HG03354 (cell line): ENCODE measurements around the gene NAV2.

Experiments used
- ATAC-seq: cut with Tn5 transposase; IDR thresholded peaks from one replicate; pipeline ENCODE4 v1.9.1; 2021; ENCODE audit warnings: mild to moderate bottlenecking; ENCODE audit not compliant: unreplicated experiment, poor library complexity, severe bottlenecking

Gene NAV2

DNA sequence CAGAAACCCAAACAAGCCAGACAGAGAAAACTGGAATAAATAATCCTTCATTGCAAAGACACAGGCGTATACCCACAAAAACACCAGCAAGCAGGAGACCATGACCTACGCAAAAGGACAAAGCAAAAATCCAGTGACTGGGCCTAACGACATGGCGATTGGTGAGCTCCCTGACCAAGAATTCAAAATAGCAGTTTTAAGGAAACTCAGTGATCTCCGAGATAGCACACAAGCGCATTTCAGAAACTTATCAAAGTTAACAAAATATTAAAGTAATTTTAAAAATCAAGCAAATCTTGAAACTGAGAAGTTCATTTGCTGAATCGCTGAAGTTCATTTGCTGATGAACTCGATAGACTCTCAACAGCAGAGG, 420.0 kb downstream of the NAV2 start:
- no peak for ATAC-seq

DNA sequence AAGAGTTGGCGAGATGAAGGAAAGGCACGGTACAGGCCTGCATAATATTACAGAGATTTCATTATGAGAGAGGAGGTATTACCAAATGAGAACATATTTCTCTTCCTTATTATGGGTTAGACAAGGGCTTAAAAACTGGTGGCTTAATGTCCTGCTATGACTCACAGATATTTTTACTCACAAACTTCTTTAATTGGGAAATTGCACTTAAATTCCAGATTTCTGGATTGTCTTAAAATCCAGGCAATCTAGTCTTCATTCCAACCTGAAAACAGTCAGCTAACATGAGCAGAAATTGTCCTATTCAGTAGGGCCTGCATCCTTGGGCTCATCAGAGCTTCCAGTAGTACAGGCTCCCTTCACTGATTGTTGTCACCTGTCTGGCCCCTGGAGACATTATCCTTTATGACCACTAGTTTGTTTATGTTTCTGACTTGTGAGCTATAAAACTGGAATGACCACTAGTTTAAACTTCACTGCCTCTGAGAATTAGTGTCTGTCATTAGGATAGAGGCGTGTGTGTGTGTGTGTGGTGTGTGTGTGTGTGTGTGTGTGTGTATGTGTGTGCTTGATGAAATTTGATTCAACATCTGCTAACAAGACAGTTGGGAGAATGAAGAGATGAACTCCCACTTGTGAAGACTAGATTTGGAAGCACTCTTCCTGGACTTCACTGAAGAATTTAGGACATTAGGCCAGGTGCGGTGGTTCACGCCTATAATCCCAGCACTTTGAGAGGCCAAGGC, 422.5 kb downstream of the NAV2 start:
- ATAC-seq: no peak

DNA sequence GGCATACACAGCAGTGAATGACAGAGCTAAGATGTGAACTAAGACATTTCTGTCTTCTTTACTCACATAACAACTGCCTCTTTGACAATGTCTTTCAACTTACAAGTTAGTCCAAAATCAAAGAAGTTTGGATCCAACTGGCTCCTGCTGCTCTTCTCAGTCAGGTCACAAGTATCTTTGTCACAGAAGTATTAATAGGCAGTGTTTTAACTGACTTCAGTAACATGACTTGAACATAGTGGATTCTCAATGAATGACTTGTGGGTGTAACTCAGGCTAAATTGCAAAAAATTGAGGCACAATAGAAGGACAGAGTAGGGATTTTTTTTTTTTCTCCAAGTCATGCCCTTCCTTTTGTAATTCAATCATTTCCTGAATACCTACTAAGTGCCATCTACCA, 425.0 kb downstream of the NAV2 start:
- no peak for ATAC-seq

DNA sequence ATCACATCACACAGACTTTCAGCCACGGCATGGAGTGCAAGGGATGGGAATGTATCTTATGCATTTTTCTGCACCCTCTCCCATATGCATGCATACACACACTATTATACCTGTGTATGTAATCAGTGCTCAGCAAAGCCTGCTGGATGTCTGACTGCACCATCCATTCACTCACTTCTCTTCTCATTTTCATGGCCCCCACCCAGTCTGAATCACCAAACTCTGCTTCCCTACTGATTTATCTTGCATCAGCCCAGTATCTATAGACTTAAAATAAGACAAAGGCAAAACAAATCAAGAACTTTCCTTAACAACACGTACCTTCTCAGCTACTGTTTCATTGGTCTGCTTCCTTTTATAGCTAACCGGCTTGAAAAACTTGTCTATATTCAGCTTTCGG, 426.1 kb downstream of the NAV2 start:
- ATAC-seq: no peak

DNA sequence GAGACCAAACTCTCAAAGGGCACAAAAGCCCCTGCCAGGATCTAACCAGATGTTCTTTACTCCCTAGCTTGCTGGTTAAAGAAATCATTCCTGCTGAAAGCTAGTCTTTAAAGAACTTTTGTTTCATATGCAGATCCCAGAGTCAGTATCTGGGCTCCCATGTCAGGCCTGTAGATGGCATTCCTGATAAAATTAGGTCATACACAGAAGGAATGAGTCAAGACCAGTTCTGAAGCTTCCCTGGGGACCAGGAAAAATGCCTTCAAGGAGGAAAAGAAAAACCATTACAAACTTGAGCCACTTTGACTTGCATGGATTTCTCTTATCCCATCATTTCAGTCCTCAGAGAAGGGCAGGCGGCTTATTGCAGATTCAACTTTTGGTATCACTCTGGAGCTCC, 441.7 kb downstream of the NAV2 start:
- ATAC-seq: no peak

DNA sequence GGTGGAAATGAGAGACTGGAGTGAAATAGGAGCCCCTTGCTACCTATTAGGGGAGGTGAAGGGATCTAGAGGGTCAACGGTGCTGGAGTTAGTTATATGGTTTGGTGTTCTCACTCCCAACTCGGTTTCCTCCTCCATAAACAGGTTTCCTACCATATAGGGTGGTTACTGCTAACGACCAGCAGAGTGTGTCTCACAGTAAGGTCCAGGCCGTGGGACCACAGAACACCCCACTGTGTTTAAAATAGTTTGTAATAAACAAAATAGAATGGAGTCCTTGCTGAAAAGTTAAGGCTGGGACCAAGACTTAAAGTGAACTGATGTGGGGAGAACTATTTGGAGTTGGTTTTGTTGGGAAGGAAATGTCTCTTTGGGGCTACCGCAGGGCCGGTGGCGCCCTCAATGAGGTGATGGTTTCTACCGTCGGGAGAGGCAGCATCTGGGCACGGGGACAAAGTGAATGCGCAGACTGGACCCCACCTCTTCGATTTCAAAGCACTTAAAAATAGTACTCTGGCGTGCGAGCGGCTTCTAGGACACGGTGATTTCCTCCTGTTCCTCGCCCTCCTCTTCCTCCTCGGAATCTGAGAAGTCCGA, 443.1 kb downstream of the NAV2 start:
- ATAC-seq: no peak

DNA sequence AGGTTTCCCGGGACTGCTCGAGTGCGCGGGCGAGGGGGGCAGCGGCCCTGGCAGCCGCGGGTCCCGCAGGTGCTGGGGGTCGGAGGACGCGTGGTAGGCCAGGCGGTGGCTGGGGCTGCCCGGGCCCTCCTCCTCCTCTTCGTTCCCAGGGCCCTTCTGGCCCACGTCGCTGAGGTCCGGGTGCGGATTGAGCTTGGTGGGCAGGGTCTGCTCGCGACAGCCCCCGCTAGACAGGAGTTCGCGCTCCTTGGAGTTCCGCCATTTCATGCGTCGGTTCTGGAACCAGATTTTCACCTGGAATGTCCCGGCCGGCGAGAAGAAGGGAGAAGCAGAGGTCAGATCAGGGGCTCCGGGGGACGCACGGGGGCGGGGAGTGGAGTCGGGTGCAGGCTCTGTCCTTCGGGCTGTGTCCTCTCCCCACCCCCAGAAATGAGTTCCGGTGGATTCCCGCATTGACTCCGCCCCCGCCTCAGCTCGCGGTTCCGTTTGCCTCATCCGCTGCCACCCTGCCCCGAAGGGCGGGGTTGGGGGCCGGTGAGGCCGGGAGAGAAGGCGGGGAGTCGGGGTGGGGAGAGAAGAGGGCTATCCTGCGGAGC, 443.7 kb downstream of the NAV2 start:
- ATAC-seq: no peak

DNA sequence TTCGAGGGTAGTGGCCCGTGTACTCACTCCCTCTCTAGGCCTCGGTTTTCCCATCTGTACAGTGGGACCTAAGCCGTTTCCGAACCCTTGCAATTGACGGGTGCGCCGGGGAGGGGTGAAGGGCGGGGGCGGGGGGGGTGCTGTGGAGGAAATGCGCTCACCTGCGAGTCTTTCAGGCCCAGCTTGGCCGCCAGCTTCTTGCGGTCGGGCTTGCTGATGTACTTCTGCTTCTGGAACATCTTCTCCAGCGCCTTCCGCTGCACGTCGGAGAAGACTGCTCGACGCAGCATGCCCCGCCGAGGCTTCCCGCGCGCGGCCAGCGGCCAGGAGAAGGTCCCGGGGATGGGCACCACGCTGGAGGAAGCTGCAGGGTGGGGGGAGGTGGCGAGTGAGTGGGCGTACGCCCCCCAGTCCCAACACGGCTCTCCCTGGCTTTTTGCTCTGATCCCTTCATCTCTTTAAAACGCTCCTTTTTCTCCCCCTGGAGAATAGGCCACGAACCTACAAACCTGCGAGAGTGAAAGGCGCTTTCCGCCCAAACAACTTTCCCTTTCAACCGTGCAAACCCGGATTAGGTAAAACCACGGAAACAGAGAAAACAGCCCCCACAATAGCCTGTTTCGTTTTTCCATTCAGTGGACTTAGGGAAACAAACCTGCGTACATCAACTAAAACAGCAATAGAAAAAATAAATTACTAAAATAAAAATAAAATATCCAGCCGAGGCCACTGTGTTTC, 444.4 kb downstream of the NAV2 start:
- ATAC-seq: no peak

DNA sequence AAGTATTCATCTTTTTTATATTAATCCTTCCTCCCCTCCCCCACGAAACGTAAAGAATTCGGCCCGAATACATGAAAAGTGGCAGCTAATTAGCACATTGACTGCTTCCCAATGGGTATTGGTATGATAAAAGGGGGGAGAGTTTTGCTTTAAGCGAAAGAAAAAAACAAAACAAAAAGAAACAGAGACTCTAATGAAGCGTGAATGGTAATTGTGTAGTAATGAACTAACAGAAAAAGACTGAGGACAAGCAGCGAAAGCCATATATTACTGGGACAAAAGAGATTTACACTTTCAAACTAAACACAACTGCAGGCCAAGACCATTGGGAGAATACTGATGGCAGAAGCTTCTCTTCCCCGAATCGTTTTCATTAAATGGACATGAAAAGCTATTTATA, 445.1 kb downstream of the NAV2 start:
- no peak for ATAC-seq

DNA sequence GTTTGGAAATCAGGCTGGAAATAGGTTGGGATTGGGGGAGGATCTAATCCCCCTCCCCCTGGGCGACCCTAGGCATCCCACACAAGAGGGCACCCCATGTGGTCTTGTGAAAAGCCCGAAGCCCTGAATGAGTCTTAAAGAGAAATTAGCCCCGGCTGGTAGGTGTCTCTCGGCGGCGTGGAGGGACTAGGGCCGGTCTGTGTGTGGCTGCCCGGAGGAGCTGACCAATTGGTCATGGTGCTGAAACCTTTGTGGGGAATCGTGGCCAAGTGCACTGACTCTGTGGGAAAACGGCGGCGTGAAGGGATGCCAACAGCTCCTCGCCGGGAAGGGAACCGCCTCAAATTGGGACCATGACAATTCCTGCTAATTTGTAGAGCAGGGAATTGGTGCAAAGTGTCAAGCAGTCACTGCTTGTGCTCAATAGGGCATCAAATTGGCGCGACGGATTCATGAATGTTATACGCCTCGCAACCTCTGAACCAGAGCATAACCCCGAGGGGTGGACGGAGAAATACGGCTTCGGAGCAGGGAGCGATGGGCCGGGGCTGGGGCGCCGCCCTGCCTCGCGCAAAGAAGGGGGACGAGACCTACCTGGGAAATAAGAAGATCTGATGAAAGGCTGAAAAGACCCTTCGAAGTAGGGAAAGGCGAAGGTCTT, 446.1 kb downstream of the NAV2 start:
- ATAC-seq: no peak

DNA sequence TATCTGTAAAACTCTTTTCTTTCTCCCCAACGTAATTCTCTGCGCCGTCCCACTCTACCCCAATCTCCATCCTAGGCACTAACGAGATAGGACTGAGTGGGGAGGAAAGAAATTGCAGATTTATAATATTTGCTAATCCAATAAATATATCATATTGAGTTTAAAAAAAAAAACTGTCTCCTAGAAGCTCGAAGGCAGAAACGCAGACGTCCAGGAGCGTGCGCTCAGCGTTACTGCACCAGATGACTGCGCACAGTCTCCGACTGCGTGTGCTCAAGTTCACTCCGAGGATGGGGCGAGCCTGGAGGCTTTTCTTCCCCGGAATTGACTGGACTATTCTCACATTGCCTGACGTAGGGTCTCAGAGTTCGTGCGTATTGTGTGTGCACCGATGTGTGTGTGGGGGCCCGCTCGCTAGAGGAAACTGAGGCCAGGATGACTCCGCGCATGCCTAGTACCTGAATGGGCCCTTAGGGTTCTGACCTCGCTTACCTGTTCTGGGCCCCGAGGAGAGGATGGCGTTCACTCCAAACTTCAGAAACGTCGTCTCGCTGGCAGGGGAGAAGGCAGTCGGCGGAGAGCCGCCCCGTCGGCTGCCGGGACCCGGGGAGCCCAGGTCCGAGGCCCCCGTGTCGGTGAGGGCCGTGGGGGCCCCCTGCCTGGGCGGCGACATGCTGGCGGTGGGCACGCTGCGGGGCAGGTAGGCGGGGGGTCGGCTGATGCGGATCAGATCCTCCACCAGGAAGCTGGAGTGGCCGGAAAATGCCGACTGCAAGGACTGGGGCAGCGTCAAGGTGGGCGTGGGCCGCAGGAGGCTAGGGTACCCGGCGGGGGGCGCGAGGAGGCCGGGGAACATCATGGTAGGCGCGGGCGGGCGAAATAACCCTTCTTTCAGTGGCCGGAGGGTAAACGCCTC, 447.1 kb downstream of the NAV2 start:
- ATAC-seq: no peak

DNA sequence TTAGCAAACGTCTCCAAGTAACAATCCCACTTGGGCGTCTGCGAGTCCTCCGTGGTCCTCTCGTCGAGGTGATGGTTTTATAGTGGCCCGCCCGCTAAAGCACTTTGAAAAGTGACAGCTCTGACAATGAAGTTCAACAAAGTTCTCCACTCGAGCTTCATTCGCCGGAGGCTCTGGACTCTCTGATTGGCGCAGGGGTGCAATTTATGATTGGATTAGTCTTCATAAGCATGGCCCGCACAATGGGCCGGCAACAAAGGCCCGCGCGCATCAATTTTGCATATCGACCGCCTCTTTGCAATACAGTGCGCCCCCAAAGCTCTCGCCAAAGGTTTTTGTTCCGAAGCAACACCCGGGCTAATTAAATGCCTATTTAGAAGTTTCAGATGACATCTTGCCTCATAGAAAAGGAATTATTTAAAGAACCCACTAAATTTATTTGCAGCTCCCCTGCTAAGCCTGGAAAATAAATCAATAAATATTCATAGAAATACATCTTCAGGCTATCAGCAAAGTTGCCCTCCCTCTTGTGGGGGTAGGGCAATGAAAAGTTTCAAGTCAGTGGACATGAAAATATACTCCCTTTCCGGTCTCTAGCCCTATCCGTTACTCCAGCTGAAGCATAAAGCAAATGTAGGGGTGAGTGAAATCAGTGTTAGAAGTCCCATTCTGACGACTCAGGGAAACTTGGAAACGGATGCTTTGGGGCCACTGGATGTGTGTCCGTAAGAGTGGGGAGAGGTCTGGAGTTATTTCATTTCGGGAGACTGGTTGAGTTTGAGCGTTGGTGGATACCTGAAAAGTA, 448.0 kb downstream of the NAV2 start, which contains the start of gene DBX1:
TSS of gene DBX1 (minus strand) at position 51 of the 805 bp plus-strand sequence. CDS start 151 bp downstream, outside the sequence.
- no peak for ATAC-seq

DNA sequence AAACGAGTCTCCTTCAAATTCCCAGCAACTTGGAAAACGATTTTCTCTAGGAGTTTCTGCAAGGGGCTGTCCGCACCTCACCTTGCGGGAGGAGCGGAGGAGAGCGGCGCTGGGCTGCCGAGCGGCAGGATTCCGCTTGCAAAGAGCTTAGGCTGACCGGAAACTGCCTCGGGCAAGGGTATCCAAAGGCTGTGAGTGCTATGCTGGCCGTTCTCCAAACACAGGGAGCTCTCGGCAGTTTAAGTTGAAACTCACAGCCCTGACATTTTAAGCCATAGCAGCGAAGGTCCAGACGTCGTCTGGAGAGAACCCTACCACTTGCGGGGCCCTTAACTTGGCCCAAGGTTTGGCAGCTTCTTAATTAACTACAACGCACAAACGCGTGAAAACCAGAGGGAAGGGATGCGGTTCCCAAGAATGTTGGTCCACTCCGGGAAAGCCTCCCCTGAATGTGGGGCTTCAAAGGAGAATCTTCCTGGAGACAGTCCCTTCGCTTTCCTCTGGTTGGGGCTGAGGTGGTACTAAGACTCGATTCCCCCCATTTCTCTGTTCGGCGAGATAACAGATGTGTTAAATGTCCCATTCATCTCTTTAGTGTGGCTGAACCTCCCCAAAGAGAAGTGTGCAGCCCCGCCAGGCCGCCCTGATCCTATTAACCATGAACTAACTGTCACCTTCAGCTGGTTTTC, 448.7 kb downstream of the NAV2 start:
- no peak for ATAC-seq

DNA sequence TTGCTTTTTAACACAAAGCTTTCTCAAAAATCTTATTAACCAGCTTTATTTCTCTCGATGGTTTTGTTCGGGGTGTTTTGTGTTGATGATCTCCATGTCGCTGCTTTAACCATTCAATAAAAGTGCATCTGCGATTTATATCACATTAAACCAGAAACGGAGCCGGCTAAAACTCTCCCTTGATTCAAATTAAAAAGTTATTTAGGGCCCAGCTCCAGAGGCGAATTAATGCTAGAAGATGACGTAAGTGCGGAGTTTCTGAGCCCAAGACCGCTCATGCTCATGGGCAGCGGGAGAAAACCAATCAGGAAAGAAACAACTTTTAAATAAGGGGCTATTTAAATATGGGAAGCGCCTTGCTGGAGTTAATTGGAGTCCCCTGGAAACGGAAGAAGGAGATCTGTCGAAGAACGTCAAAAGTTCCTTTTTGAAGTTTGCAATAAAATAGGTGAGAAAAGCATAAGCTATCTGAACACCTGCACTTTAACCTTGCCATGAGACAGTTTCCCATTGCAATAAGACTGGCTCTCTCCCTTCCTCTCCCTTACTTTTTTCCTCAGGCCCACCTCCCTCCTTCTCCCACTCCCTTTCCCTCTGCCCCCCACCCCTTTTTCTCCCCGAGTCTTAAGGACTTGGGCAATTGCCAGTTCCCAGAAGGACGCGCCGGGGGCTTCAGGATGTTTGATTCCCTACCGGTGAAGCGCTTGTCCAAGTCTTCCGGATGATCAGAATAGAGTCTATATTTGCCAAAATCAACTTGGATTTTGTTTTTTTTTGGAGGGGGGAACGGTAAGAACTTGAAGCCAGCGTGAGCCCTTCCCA, 449.5 kb downstream of the NAV2 start:
- ATAC-seq: no peak

DNA sequence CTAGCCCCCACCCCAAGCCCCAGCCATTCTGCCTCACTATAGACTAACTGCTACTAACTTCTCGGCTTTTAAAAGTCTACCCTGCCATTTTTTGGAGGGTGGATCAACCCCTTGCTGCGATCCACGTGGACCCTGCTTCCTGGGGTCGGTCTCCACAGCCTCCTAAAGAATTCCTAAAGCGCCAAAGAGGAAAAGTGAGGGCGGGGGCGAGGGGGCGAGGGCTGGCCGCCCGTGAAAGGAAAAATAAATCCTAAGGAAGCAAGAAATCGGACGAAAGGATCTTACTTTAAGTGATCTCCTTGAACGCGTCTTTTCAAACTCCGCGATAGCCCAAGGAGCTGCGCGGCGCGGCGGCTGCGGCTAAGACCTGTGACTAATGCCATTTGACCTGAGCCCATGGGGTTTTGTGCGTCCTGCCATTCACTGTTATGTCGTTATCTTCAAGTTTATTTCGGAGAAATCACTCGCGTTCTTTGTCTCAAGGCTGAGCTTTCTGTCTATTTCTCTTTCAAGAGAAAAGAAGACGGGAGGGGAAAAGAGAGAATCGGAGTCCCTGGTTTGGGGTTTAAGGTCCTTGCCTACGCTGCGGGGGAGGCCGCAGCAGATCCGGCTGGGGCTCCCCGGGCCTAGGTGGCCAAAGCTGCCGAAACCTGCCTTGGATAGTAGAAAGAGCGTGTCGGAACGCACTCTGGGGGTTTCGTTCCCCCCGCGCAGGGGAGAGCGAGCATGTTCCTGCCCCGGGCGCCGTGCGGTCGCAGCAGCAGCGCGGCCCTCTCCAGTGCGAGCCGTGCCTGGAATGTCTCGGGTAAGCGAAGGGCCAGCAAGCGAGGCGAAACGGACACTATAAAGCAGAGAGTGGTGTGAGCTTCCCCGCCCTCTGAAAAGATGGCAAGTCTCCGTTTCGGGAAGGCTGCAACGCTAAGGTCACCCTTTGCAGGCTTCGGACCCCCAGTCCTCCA, 450.5 kb downstream of the NAV2 start:
- ATAC-seq: no peak
